IPS-18a (cell line): Measurements from ENCODE around the gene SLC17A7.

Source experiments
- H3K27ac ChIP-seq: one replicate; pipeline ENCODE4 v1.5.1; 2013; ENCODE audit warnings: low read length
- H3K27me3 ChIP-seq: one replicate; pipeline ENCODE4 v1.6.1; 2013; ENCODE audit warnings: mild to moderate bottlenecking, low read length; ENCODE audit not compliant: control insufficient read depth, insufficient read depth
- H3K36me3 ChIP-seq: one replicate; pipeline ENCODE4 v1.6.1; 2013; ENCODE audit warnings: low read depth, low read length; ENCODE audit not compliant: control insufficient read depth
- H3K4me1 ChIP-seq: one replicate; pipeline ENCODE4 v1.6.1; 2013; ENCODE audit warnings: low read depth, low read length; ENCODE audit not compliant: control insufficient read depth
- H3K4me3 ChIP-seq: one replicate; pipeline ENCODE4 v1.5.1; 2013; ENCODE audit warnings: low read length
- H3K9ac ChIP-seq: one replicate; pipeline ENCODE4 v1.6.1; 2013; ENCODE audit warnings: mild to moderate bottlenecking, low read length, moderate library complexity
- H3K9me3 ChIP-seq: one replicate; pipeline ENCODE4 v1.6.1; 2013; ENCODE audit warnings: low read depth, low read length; ENCODE audit not compliant: control insufficient read depth

The SLC17A7 gene

DNA sequence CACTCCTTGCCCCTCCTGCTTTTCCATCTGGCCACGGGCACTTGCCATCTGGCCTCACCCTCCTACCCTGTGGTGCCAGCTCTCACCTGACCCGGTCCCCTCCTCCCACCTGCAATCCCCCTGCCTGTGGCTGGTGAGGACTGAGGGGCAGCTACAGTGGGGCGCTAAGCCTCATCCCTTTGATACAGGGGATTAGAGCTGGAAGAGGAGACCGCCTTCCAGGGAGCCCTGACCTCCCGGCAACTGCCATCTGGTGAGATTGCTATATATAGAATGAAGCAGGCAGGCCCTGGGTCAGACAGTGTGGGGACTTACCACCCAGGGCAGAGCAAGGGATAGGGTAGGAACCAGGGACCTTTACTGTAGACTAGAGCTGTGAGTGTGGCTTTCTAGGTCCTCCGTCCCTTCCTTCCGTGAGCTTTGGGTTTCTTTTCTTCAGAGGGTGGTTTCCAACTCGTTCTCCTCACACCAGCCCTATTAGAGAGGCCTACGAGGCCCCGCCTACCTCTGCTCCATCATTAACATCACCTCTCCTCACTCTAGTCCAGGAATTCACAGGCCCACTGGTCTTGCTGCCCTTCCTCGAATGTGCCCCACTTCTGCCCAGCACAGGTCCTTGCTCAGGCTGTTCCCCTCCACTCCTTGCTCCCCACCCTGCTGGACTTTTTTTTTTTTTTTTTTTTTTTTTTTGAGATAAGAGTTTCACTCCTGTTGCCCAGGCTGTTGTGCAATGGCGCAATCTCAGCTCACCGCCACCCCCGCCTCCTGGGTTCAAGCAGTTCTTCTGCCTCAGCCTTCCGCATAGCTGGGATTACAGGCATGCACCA is 45.5 kb downstream of the SLC17A7 start:
- H3K27me3 ChIP-seq: no peaks in the 10 kb centered on the region
- no peak overlapping the region for H3K27ac ChIP-seq
- peaks cover 8% of the 10 kb centered on the region for H3K4me1 ChIP-seq

DNA sequence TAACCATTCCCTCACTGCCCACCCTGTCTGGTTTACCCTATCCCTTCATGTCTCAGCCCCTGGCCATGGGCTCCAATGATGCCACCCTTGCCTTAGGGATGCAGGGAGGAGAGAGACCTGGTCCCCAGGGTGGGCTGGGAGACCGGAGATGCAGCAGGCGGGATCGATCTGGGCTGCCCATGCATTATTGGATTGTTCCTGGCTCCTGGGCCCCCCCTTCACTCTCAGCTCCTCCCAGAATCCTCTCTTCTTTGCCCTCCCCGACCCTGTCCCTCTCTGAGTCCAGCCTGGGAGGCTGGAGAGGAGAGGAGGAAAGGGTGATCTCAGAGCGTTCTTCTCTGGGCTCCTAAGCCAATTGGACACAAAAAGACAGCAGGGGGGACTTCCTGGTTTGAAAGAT is 47.4 kb downstream of the SLC17A7 start:
- Histone ChIP-seq H3K4me1 (peaks cover 8% of the 10 kb centered on the region), H3K36me3 (no peaks in the 10 kb centered on the region), H3K9ac (no peak overlapping the region), H3K4me3 (no peak overlapping the region), H3K9me3 (no peaks in the 10 kb centered on the region), H3K27ac (no peak overlapping the region), H3K27me3 (no peaks in the 10 kb centered on the region)

More for the DNA sequence above, 45.5 kb downstream of the SLC17A7 start:
- Histone ChIP-seq H3K36me3 (no peaks in the 10 kb centered on the region), H3K9ac (no peak overlapping the region), H3K9me3 (no peaks in the 10 kb centered on the region), H3K4me3 (no peak overlapping the region)

DNA sequence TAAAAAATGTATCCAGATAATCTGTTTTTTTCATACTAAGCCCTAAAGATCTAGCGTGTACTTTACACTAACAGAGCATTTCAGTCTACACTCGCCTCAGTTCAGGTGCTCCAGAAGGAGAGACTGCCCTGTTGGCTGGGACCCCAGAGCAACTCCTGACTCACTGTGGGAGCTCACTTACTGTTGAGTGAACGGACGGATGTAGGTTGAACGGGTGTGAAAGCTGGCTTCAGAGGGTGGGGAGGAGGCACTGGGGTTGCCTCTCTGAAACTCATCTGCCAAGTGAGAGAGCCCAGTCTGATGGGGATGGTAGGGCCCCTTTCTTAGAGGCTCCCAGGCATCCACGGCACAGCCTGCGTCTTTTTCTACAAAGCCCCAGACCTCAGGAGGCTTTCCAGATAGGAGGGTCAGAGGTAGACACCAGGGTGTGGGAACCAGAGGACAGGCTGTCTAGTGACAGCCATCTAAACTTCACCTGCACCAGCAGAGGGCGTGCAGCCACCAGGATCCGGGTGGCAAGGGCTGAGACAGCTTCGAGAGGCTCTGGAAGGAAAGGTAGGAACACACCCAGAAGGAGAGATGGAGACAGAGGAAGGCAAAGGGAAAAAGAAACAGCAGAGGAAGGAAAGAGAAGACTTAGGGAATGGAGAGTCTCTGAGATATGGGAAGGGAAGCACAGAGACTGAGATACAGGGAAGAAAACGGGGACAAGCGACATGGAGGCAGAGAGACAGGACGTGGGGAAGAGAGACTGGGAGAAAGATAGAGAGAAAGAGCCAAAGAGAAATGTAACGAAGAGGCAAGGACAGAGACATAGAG is 49.5 kb downstream of the SLC17A7 start:
- Histone ChIP-seq H3K27ac (no peak overlapping the region), H3K4me3 (no peak overlapping the region), H3K27me3 (no peaks in the 10 kb centered on the region), H3K36me3 (no peaks in the 10 kb centered on the region), H3K4me1 (peaks cover 8% of the 10 kb centered on the region), H3K9ac (no peak overlapping the region), H3K9me3 (no peaks in the 10 kb centered on the region)

DNA sequence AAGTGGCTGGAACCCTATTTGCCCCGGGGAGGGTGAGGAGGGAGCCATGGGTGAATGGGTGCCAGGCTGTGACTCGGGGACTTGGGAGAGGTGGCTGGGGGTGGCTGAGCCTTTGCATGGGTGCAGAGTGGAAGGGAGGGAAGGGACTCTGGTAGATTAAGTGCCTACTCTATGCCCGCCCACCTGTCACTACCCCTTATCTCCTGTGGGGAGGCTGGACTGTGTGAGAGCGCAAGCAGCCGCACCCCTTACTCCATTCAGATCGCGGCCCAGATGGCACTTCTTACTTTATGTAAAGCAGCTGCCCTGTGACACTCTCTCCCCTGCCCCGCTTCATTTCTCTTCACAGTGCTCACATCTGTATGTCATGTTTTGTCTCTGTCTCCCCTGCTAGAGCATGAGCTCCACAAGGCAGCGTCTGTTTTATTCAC is 50.4 kb downstream of the SLC17A7 start:
- Histone ChIP-seq H3K27ac (no peak overlapping the region), H3K4me3 (no peak overlapping the region), H3K9ac (no peak overlapping the region), H3K9me3 (no peaks in the 10 kb centered on the region), H3K36me3 (no peaks in the 10 kb centered on the region), H3K27me3 (no peaks in the 10 kb centered on the region), H3K4me1 (peaks cover 8% of the 10 kb centered on the region)

DNA sequence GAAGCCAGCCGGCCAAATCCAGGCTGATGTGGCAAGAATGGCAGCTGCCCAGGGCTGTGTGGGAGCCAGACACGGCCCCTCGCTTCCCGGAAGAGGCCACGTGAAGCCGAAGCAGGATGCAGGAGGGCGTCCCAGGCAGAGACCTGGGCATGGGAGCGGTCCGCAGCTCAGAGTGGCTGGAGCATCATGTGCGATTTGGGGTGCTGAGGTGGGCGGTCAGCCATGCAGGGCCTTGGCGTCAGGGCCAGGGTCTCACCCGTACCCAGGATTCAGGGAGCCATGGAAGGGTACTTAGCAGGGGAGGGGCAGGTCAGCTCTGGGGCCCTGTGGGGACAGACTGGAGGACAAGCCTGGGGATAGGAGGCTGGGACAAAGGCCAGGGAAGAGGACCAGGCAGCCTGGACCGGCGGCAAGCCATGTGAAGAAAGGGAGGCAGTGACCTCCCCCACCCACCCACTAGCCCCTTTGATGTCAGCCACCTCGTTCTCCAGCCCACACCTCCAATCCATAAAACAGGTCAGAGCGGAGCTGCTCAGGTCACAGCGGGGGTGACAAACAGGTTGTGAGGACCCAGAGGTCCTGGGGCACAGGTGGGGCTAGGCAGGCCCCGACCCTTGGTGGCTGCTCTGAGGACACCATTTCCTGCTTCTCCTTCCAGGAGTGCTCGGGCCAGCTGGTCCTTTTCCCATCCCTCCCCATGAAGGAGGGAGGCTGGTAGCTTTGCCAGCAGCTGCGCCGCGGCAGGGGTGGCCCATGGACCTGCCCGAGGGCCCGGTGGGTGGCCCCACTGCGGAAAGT is 51.0 kb downstream of the SLC17A7 start:
- H3K36me3 ChIP-seq: no peaks in the 10 kb centered on the region
- H3K27me3 ChIP-seq: no peaks in the 10 kb centered on the region
- H3K27ac ChIP-seq: no peak overlapping the region
- H3K9ac ChIP-seq: no peak overlapping the region
- peaks cover 3% of the 10 kb centered on the region for H3K4me1 ChIP-seq
- no peaks in the 10 kb centered on the region for H3K9me3 ChIP-seq
- H3K4me3 ChIP-seq: no peak overlapping the region

DNA sequence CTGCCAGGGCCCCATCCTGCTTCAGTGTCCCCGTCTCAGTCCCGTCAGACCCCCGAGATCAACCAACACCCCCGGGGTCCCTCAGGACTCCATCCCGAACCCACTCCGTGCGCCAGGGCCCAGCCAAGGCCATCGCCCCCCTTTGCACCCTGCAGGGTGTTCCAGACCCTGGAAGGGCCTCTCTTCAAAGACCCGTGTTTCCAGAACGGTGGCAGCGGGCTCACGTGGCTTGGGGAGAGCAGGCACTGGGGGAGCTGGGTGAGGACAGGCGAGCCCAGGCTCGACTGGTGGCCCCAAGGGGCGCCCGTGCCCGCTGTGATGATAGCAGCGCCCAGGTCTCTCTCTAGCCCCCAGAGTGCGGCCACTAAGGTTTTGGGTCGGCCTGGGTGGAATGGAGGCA is 51.9 kb downstream of the SLC17A7 start:
- H3K4me3 ChIP-seq: no peak overlapping the region
- no peaks in the 10 kb centered on the region for H3K9me3 ChIP-seq
- no peaks in the 10 kb centered on the region for H3K27me3 ChIP-seq
- no peak overlapping the region for H3K27ac ChIP-seq
- H3K36me3 ChIP-seq: no peaks in the 10 kb centered on the region
- peaks cover 3% of the 10 kb centered on the region for H3K4me1 ChIP-seq
- H3K9ac ChIP-seq: no peak overlapping the region

DNA sequence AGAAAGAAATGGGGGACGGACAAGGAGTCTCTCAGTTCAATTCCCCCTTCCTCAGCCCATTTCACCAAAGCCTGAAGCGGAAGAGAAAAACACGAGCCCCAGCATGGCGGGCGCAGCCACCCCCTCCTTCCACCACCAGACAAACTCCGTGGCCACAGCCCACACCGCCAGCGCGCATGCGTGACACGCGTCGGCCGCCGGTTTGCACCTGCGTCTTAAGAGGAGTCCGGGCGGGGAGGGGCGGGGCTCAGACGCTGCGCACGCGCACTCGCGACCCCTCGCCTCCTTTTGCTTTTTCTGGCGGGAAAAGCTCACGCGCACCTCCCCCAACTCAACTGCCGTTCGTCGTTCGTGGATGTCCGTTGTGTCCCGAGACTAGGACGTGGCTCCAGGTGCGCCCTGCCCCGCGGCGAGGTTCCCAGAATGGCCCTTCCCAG is 53.4 kb downstream of the SLC17A7 start, which contains the start of gene KASH5:
TSS of gene KASH5 (plus strand) at position 314 of the 437 bp plus-strand sequence. CDS start 2,635 bp downstream, outside the sequence.
- H3K36me3 ChIP-seq: no peaks in the 10 kb centered on the region
- no peak within 1 kb of the TSS for H3K9ac ChIP-seq
- no peaks in the 10 kb centered on the region for H3K27me3 ChIP-seq
- no peak within 1 kb of the TSS for H3K4me3 ChIP-seq
- H3K4me1 ChIP-seq: no peaks in the 10 kb centered on the region
- no peaks in the 10 kb centered on the region for H3K9me3 ChIP-seq
- H3K27ac ChIP-seq: no peak within 1 kb of the TSS

DNA sequence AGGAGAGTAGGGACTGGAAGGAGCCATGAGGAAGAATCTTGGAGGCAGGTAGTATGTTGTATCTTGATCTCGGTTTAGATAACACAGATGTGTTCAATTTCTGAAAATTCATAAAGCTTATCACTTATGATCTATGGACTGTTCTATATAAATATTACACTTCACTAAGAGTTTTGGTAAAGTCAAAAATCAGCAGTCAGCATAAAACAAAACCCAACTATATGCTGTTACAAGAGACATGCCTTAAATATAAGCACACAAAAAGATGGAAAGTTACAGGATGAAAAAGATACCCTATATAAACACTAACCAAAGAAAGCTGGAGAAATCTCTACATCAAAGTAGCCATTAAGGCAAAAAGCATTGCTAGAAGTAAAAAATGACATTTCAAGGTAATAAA is 57.7 kb downstream of the SLC17A7 start:
- Histone ChIP-seq H3K36me3 (no peaks in the 10 kb centered on the region), H3K9me3 (no peaks in the 10 kb centered on the region), H3K4me1 (no peaks in the 10 kb centered on the region)

DNA sequence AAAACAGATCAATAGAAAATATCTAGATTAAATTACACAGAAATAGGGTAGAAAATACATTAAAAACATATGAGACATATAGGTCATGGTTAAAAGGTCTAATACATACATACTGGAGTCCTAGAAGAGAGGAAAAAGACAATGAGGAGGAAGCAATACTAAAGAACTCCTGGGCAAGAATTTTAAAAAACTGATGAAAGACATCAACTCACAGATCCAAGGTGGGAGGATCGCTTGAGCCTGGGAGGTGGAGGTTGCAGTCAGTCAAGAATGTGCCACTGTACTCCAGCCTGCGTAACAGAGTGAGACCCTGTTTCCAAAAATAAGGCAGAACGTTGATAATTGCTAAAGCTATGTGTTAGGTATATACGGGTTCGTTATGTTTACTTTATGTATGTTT is 58.7 kb downstream of the SLC17A7 start:
- no peak overlapping the region for H3K4me3 ChIP-seq
- H3K9ac ChIP-seq: no peak overlapping the region
- no peaks in the 10 kb centered on the region for H3K27me3 ChIP-seq
- no peak overlapping the region for H3K27ac ChIP-seq
- H3K4me1 ChIP-seq: no peaks in the 10 kb centered on the region
- H3K9me3 ChIP-seq: no peaks in the 10 kb centered on the region
- no peaks in the 10 kb centered on the region for H3K36me3 ChIP-seq

More for the DNA sequence above, 57.7 kb downstream of the SLC17A7 start:
- no peak overlapping the region for H3K9ac ChIP-seq
- no peaks in the 10 kb centered on the region for H3K27me3 ChIP-seq
- no peak overlapping the region for H3K27ac ChIP-seq
- H3K4me3 ChIP-seq: no peak overlapping the region

DNA sequence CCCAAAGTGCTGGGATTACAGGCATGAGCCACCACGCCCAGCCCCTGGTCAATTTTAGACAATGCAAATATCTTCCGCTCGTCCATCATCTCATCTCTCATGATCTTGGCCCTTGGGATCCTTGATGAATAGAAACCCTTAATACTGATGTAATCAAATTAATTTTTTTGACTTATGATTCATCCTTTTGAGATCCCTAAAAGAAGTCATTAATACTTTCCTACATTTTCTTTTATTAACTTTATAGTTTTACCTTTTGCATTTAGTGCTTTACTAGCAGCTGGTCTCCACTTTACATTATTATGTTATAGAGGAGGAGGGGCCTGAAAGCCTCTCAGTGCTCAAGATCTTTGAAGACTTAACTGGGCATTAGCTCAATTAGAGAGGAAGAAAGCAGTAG is 60.9 kb downstream of the SLC17A7 start:
- no peaks in the 10 kb centered on the region for H3K4me1 ChIP-seq
- no peaks in the 10 kb centered on the region for H3K36me3 ChIP-seq
- no peaks in the 10 kb centered on the region for H3K9me3 ChIP-seq
- H3K27ac ChIP-seq: no peak overlapping the region
- H3K9ac ChIP-seq: no peak overlapping the region
- H3K27me3 ChIP-seq: no peaks in the 10 kb centered on the region
- H3K4me3 ChIP-seq: no peak overlapping the region
